ENCODE measurements around the gene ADIPOR2. TPM values are rescaled to one million over a fixed set of nuclear protein-coding genes. Genes with fewer than 3 reads are reported as not detected.

The ADIPOR2 gene
- total RNA-seq, 4 donors from 2014 or later, result 46.0 to 59.3 (median 52.4) TPM

DNA sequence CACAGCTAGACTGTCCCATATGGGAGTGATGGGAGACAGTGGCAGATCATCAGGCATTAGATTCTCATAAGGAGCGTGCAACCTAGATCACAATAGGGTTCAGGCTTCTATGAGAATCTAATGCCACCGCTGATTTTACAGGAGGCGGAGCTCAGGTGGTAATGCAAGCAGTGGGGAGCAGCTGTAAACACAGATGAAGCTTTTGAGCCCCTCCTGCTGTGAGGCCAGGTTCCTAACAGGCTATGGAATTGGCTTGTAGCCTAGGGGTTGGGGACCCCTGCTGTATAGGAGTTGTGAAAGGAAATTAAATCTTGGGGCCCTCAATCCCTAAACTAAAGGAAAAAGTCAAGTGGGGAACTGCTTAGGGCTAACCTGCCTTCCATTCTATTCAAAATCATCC is 29.6 kb downstream of the ADIPOR2 start:
- H3K27ac ChIP-seq, result no peak overlapping the region
- H3K4me3 ChIP-seq (replicated peaks in 1 of 3), result no peak overlapping the region
- H3K9me3 ChIP-seq, result no peaks in the 10 kb centered on the region
- no peaks in the 10 kb centered on the region for H3K36me3 ChIP-seq
- WGBS, 2 donors, result 94 to 97% methylated on average over 3 of the region's 3 CpGs
- DNase-seq, result no peak
- intact Hi-C loops (cut with DNase I), result no loop called here
- TF ChIP-seq, protein P1, sequence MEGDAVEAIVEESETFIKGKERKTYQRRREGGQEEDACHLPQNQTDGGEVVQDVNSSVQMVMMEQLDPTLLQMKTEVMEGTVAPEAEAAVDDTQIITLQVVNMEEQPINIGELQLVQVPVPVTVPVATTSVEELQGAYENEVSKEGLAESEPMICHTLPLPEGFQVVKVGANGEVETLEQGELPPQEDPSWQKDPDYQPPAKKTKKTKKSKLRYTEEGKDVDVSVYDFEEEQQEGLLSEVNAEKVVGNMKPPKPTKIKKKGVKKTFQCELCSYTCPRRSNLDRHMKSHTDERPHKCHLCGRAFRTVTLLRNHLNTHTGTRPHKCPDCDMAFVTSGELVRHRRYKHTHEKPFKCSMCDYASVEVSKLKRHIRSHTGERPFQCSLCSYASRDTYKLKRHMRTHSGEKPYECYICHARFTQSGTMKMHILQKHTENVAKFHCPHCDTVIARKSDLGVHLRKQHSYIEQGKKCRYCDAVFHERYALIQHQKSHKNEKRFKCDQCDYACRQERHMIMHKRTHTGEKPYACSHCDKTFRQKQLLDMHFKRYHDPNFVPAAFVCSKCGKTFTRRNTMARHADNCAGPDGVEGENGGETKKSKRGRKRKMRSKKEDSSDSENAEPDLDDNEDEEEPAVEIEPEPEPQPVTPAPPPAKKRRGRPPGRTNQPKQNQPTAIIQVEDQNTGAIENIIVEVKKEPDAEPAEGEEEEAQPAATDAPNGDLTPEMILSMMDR (IDR thresholded peaks at IDR 0.05), result no peak
- no peak for TF ChIP-seq POLR2A (IDR thresholded peaks at IDR 0.05)
- H3K27me3 ChIP-seq, result no peaks in the 10 kb centered on the region
- peaks cover 24 to 36% of the 10 kb centered on the region in 2 donors for H3K4me1 ChIP-seq

DNA sequence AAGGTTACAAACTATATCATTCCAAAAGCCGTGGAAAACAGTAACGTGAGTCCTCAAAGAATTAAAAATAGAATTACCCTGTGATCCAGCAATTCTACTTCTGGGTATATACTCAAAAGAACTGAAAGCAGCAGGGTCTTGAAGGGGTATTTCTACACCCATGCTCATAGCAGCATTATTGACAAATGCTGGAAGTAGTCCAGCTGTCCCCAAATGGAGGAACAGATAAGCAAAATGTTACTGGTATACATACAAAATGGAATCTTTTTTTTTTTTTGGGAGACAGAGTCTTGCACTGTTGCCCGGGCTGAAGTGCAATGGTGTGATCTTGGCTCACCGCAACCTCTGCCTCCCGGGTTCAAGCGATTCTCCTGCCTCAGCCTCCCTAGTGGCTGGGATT is 32.9 kb downstream of the ADIPOR2 start:
- WGBS, 2 donors, result 83 to 95% methylated on average over 6 of the region's 6 CpGs
- no peak for DNase-seq

DNA sequence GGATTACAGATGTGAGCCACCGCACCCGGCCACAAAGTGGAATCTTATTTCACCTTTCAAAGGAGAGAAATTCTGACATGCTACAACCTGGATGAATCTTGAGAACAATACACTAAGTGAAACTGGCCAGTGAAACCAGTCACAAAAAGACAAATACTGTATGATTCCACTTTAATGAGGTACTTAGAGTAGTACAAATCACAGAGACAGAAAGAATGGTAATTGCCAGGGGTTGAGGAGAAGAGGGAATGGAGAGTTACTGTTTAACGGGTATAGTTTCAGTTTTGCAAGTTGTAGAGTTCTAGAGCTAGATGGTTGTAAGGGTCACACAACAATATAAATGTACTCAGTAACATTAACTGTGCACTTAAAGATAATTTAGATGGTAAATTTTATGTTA is 33.4 kb downstream of the ADIPOR2 start:
- H3K9me3 ChIP-seq, result no peaks in the 10 kb centered on the region
- 95% methylated on average over 3 of the region's 3 CpGs for WGBS, 2 donors
- H3K4me3 ChIP-seq (replicated peaks in 1 of 3), result no peak overlapping the region
- peaks cover 15 to 24% of the 10 kb centered on the region in 2 donors for H3K4me1 ChIP-seq
- H3K36me3 ChIP-seq, result no peaks in the 10 kb centered on the region
- no peak for DNase-seq
- no peaks in the 10 kb centered on the region for H3K27me3 ChIP-seq
- no peak overlapping the region for H3K27ac ChIP-seq
- intact Hi-C loops (cut with DNase I), result no loop called here
- TF ChIP-seq, protein P1 (IDR thresholded peaks at IDR 0.05), result no peak
- no peak for TF ChIP-seq POLR2A (IDR thresholded peaks at IDR 0.05)

More for the DNA sequence above, 32.9 kb downstream of the ADIPOR2 start:
- TF ChIP-seq, protein P1 (IDR thresholded peaks at IDR 0.05), result no peak
- TF ChIP-seq POLR2A (IDR thresholded peaks at IDR 0.05), result no peak
- intact Hi-C loops (cut with DNase I), result no loop called here
- no peak overlapping the region for H3K4me3 ChIP-seq (replicated peaks in 1 of 3)
- no peaks in the 10 kb centered on the region for H3K9me3 ChIP-seq
- no peaks in the 10 kb centered on the region for H3K36me3 ChIP-seq
- no peak overlapping the region for H3K27ac ChIP-seq
- H3K27me3 ChIP-seq, result no peaks in the 10 kb centered on the region
- H3K4me1 ChIP-seq, result peaks cover 20 to 24% of the 10 kb centered on the region in 2 donors

DNA sequence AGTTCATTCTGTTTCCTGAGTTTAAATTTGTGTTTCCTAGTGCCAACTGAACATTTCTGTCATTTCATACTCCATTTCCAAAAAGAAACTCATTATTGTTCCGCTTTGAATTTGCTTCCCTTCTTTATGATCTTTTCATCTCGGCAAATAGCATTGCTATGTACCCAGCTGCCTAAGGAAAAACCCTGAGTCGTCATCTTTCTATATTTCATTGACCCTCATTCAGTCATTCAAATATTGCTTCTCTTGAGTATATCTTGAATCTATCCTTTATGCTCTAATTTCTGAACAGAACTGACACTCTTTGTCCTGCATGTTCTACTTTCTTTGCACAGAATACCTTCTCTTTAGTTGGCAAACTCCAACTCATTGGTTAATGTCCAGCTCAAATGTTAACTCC is 35.9 kb downstream of the ADIPOR2 start:
- H3K36me3 ChIP-seq, result no peaks in the 10 kb centered on the region
- no peak for DNase-seq
- no peak overlapping the region for H3K27ac ChIP-seq
- peaks cover 0 to 22% of the 10 kb centered on the region in 2 donors for H3K4me1 ChIP-seq
- no peak overlapping the region for H3K4me3 ChIP-seq (replicated peaks in 1 of 3)
- 84 to 94% methylated on average over 3 of the region's 3 CpGs for WGBS, 2 donors
- intact Hi-C loops (cut with DNase I), result no loop called here
- TF ChIP-seq POLR2A (IDR thresholded peaks at IDR 0.05), result no peak
- TF ChIP-seq, protein P1 (IDR thresholded peaks at IDR 0.05), result no peak
- no peaks in the 10 kb centered on the region for H3K9me3 ChIP-seq
- no peaks in the 10 kb centered on the region for H3K27me3 ChIP-seq

DNA sequence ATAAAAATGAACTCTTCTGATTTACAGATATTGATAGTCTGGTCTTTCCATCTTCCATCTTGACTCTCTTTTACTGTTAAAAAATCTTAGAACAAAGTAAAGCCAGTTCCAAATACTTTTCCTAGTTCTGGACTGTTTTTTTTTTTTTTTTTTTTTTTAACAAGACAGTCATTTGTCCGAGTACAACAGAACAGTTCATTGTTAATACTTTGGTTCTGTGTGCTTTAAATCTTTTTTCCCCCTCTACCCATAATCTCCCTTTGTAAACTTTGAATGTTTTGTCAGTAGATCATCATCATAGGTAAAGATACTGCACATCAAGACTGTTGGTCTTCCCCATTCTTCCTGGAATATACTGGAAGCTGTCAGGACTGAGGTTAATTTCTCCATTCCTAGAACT is 38.0 kb downstream of the ADIPOR2 start:
- TF ChIP-seq, protein P1 (IDR thresholded peaks at IDR 0.05), result no peak
- TF ChIP-seq POLR2A (IDR thresholded peaks at IDR 0.05), result no peak
- 95 to 98% methylated on average over 1 of the region's 1 CpG for WGBS, 2 donors

More for the DNA sequence above, 38.0 kb downstream of the ADIPOR2 start:
- H3K27ac ChIP-seq, result no peak overlapping the region
- no peak overlapping the region for H3K4me3 ChIP-seq (replicated peaks in 1 of 3)
- DNase-seq, result no peak
- H3K9me3 ChIP-seq, result no peaks in the 10 kb centered on the region
- no peaks in the 10 kb centered on the region for H3K27me3 ChIP-seq
- intact Hi-C loops (cut with DNase I), result no loop called here
- H3K4me1 ChIP-seq, result peaks cover 0 to 23% of the 10 kb centered on the region in 2 donors
- no peaks in the 10 kb centered on the region for H3K36me3 ChIP-seq
